A673 (cell line): Measurements from ENCODE around the gene LRRC74B. TPM values are rescaled to one million over a fixed set of nuclear protein-coding genes. Genes with fewer than 3 reads are reported as not detected.

ENCODE experiments used
- Bru-seq: library from RNA; stranded (reverse); fragments of 400-500 nt; gene quantifications from one replicate; lab custom pipeline; 2021; lab: Mats Ljungman, UMichigan
- BruChase-seq, 2 experiments: library from RNA; stranded (reverse); fragments of 400-500 nt; gene quantifications; one replicate each; lab custom pipeline; 2021; lab: Mats Ljungman, UMichigan
- BruUV-seq: library from RNA; stranded (reverse); fragments of 400-500 nt; replicated peaks from 2 replicates; lab custom pipeline; 2021; lab: Mats Ljungman, UMichigan
- CTCF ChIA-PET: fragments of 300-600 bp; sonication (Branson Sonifier 250); formaldehyde crosslinking; loops from one replicate; lab custom pipeline; 2022; ENCODE audit warnings: antibody characterized with exemption; lab: Charles Lee
- POLR2A ChIA-PET: fragments of 300-600 bp; sonication (Branson Sonifier 250); formaldehyde crosslinking; loops from one replicate; lab custom pipeline; 2022; ENCODE audit warnings: antibody characterized with exemption; ENCODE audit not compliant: low non-redundant PET; lab: Charles Lee
- DNase-seq: peaks from one replicate; pipeline ENCODE4 v3.0.0-alpha.2; 2015; ENCODE audit warnings: low spot score
- H3K27ac ChIP-seq: fragments of 200-600 bp; sonication (generic); 2 replicates; pipeline ENCODE4 v1.5.1; 2016; ENCODE audit warnings: mixed run types, low read depth, mild to moderate bottlenecking, mixed read lengths, antibody characterized with exemption, low read length; ENCODE audit not compliant: poor library complexity, severe bottlenecking
- H3K27me3 ChIP-seq: fragments of 200-600 bp; sonication (generic); replicated peaks from 2 replicates; pipeline ENCODE4 v1.6.1; 2017; ENCODE audit warnings: mixed run types, low read depth, mild to moderate bottlenecking, mixed read lengths, antibody characterized with exemption, low read length; ENCODE audit not compliant: insufficient read depth, poor library complexity
- H3K36me3 ChIP-seq: fragments of 200-600 bp; sonication (generic); 2 replicates; pipeline ENCODE4 v1.6.1; 2016; ENCODE audit warnings: mixed run types, mild to moderate bottlenecking, mixed read lengths, antibody characterized with exemption, low read length; ENCODE audit not compliant: insufficient read depth, poor library complexity, severe bottlenecking
- H3K4me1 ChIP-seq: fragments of 200-600 bp; sonication (generic); 2 replicates; pipeline ENCODE4 v1.6.1; 2017; ENCODE audit warnings: mixed run types, mild to moderate bottlenecking, mixed read lengths, antibody characterized with exemption, low read length; ENCODE audit not compliant: insufficient read depth, poor library complexity, severe bottlenecking
- H3K4me3 ChIP-seq: fragments of 200-600 bp; sonication (generic); 2 replicates; pipeline ENCODE4 v1.5.1; 2016; ENCODE audit warnings: low read depth, mixed run types, mild to moderate bottlenecking, mixed read lengths, low read length; ENCODE audit not compliant: poor library complexity, severe bottlenecking
- H3K9me3 ChIP-seq: fragments of 200-600 bp; sonication (generic); 2 replicates; pipeline ENCODE4 v1.6.1; 2016; ENCODE audit warnings: mixed run types, low read depth, mild to moderate bottlenecking, mixed read lengths, antibody characterized with exemption, low read length; ENCODE audit not compliant: poor library complexity, severe bottlenecking
- CTCF ChIP-seq: fragments of 300-800, 200-600 bp; sonication (generic); conservative IDR thresholded peaks from 2 replicates; pipeline ENCODE4 v1.5.1; 2017; ENCODE audit warnings: low read depth, mild to moderate bottlenecking, antibody characterized with exemption, low read length, moderate library complexity, mixed read lengths
- EZH2 ChIP-seq: fragments of 200-600 bp; sonication (generic); IDR thresholded peaks from 2 replicates; pipeline ENCODE4 v1.6.1; 2017; ENCODE audit warnings: borderline replicate concordance, low read depth, mild to moderate bottlenecking, mixed read lengths, antibody characterized with exemption, low read length; ENCODE audit not compliant: poor library complexity, severe bottlenecking
- intact Hi-C: fragments of 100-400 bp; cut with micrococcal nuclease; formaldehyde crosslinking; loops from one replicate; pipeline ENCODE4 v1.10.0; 2022; ENCODE audit not compliant: unreplicated experiment
- long read RNA-seq: library from polyadenylated mRNA; stranded (forward); transcript quantifications from one replicate; pipeline ENCODE4 v2.0.0, GENCODE V29; 2022
- total RNA-seq: library from RNA; stranded (reverse); gene quantifications from 2 replicates; pipeline ENCODE4 v1.2.3, GENCODE V29; 2021

LRRC74B gene
- total RNA-seq (not detected in 2 replicates), Bru-seq, nascent RNA (percentile 6 among the genes with signal in this experiment), BruChase-seq, experiment 1, labeled RNA remaining after a 2-hour chase (percentile 6 among the genes with signal in this experiment), BruChase-seq, experiment 2, labeled RNA remaining after a 6-hour chase (not detected)
- long read RNA-seq, result 0 reads

GRCh38 chr22:21045585-21046294 lies at the start of gene LRRC74B:
Gene LRRC74B (plus strand): TSS chr22:21045946. CDS start chr22:21045987, 41 bp downstream.
- H3K4me1 ChIP-seq, result peaks cover 10% of the 10 kb centered on the region
- H3K27ac ChIP-seq, result no peak within 1 kb of the TSS
- CTCF ChIA-PET, result no interaction called here
- TF ChIP-seq EZH2 (no peak), CTCF (no peak)
- intact Hi-C loops, result no loop called here
- H3K9me3 ChIP-seq, result no peaks in the 10 kb centered on the region
- DNase-seq, result peak; percentile 93
- POLR2A ChIA-PET, result no interaction called here
- peak within 1 kb of the TSS; percentile 33 for H3K4me3 ChIP-seq
- H3K27me3 ChIP-seq, result no peaks in the 10 kb centered on the region
- H3K36me3 ChIP-seq, result no peaks in the 10 kb centered on the region
- no TSS peak for BruUV-seq

- Histone ChIP-seq H3K4me1 (peaks cover 13% of the 10 kb centered on the region), H3K27me3 (no peaks in the 10 kb centered on the region), H3K4me3 (no peak overlapping the region), H3K27ac (no peak overlapping the region), H3K36me3 (peaks cover 31% of the 10 kb centered on the region), H3K9me3 (no peaks in the 10 kb centered on the region)
- CTCF ChIA-PET, result no interaction called here
- intact Hi-C loops, result no loop called here
- POLR2A ChIA-PET, result no interaction called here
- BruUV-seq, result no TSS peak
- DNase-seq, result no peak
- TF ChIP-seq CTCF (no peak), EZH2 (no peak)
Measured at GRCh38 chr22:20996031-20996410, 49.7 kb upstream of the LRRC74B start.

- CTCF ChIA-PET, result no interaction called here
- no peak for DNase-seq
- Histone ChIP-seq H3K4me1 (peaks cover 13% of the 10 kb centered on the region), H3K36me3 (peaks cover 29% of the 10 kb centered on the region), H3K27ac (no peak overlapping the region), H3K27me3 (no peaks in the 10 kb centered on the region), H3K4me3 (no peak overlapping the region), H3K9me3 (no peaks in the 10 kb centered on the region)
- intact Hi-C loops, result no loop called here
- POLR2A ChIA-PET, result no interaction called here
- TF ChIP-seq EZH2 (no peak), CTCF (no peak)
- BruUV-seq, result no TSS peak
Measured at GRCh38 chr22:20996598-20997535, 48.9 kb upstream of the LRRC74B start.
